Amniotic stem cell (primary cell): ENCODE data around the gene TMEM222.

ENCODE experiments used
- DNase-seq: peaks from one replicate; lab custom pipeline; 2025; lab: John Stamatoyannopoulos, UW

The TMEM222 gene

DNA sequence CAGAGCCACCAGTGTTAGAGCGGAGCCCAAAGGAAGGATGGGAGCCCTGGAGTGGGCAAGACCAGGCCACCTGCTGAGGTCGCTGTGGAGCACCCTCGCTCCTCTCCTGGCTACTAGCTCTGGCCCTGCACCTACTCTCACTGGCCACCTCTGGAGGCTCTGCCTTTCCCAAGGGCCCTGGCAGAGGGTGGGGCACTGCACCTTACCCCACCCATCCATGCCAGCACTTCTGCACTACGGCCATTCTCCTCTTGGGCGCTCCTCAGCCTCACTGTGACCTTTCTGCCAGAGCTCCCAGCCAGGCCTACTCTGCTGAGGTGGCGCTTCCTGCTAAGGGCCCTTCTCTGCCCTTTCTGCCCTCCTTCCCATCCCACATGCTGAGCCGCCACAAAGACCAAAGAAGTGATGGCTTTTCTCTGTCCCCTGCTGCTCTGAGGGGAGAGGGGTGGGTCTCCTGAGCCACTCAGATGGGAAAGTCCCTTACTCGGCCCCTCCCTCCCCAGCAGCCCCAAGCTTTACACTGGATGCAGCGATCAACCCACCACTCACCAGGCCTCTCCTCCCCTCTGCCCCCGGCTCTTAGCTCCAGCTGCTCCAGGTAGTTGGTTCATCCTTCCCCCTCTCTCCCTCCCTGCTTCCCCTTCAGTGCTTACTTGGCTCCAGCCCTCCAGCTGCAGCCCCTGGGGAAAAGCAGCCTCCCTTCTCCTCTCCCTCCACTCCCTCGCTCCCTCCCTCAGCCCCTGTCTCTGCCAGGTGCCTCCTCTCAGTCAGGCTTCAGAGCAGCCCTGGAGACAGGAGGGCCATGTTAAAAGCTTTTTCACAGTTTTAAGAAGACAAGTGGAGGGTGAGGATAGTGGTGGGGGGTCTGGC, 14.8 kb upstream of the TMEM222 start:
- DNase-seq: no peak

- DNase-seq: no peak
These were observed 13.9 kb upstream of the TMEM222 start for GRCh38 chr1:27307874-27308598.

DNA sequence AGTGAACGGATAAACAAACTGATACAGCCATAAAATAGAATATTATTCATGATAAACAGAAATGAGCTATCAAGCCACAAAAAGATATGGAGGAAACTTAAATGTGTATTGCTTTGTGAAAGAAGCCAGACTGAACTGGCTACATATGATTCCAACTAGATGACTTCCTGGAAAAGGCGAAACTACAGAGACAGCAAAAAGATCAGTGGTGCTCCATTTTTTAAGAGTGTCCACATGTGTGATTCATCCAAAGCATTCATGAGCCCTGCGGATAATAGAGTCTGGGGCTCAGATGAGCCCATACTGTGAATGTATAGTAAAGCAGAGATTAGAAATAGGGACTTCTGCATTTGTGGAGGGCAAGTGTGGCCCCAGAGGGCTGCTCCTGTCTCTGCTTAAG, 7.8 kb upstream of the TMEM222 start:
- no peak for DNase-seq

DNA sequence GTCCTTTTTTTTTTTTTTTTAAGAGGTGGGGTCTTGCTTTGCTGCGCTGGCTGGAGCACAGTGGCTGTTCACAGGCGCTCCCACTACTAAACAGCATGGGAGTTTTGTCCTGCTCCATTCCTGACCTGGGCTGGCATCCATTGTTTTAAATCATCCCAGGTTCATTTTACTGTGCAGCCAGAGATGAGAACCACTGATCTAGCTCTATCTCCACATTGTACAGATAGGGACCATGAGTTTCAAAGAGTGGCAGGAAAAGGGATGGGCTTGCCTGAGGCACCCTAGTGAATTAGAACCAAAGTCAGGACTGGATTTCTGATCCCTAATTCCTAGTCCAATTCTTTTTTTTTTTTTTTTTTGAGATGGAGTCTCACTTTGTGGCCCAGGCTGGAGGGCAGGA, 7.2 kb upstream of the TMEM222 start:
- DNase-seq: no peak

- DNase-seq: no peak
These were observed 5.1 kb upstream of the TMEM222 start for GRCh38 chr1:27316860-27317259.

- no peak for DNase-seq
These were observed 3.8 kb upstream of the TMEM222 start for GRCh38 chr1:27318136-27318535.

GRCh38 chr1:27318596-27318995, 3.4 kb upstream of the TMEM222 start:
- DNase-seq: no peak

DNA sequence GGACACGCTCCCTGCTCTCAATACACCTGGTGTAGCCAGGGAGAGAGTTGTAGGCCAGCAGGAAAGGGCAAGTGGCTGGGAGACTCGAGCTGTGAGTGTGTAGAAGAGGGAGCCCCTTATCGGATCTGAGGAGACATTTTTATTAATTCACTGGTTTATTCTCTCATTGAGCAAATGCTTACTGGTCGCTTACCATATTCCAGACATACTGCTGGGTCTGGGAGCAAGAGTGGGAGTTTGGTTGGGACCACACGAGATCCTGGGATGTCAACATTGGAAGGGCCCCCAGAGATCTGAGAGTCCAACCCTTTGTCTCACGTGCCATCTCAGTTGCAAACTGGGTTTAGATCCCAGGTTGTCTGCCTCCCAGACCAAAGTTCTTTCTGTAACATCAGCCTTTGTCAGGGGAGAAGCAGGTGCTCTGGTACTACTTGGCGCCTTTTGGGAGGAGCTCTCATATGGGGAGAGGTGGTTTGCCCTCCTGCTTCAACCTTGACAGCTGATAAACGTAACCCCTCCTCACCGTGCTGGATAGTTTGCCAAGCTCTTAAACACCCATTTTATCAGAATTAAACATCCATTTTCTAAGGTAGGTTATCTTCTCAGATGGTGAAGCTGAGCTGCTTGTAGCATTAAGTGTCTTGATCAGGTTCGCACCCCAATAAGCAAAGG, 742 bp downstream of the TMEM222 start:
- no peak for DNase-seq

DNA sequence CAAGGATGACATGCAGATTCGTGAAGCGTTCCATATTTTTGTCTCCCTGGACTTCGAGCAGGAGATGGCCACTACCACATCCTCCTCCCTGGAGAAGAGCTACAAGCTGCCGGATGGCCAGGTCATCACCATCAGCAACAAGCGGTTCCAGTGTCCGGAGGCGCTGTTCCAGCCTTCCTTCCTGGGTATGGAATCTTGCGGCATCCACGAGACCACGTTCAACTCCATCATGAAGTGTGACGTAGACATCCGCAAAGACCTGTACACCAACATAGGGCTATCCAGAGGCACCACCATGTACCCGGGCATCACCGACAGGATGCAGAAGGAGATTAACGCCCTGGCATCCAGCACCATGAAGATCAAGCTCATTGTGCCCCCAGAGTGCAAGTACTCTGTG, 3.3 kb downstream of the TMEM222 start:
- DNase-seq: no peak

- DNase-seq: no peak
These were observed 6.0 kb downstream of the TMEM222 start for GRCh38 chr1:27327964-27328363.

DNA sequence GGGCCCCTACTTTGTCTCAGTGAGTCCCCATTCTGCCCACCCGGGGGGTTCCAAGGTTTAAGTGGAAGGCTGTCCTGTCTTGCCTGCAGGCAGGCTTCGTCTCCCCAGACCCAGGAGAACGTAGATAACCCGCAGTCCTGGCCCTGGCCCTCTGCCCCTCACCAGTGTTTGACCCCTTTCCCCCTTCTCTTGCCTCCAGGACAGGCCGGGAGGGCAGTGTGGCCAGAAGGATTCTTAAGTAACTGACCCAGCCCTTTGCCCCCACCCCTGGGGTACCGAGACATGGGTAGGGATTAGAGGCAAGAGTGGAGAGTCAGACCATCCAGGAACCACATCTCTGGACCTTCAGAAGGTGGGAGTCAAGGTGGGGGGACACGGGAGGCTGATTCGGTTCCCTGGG, 8.8 kb downstream of the TMEM222 start:
- DNase-seq: no peak

- DNase-seq: no peak
These were observed 9.5 kb downstream of the TMEM222 start for GRCh38 chr1:27331426-27331825.

- DNase-seq: no peak
These were observed 10.0 kb downstream of the TMEM222 start for GRCh38 chr1:27331922-27332321.

- no peak for DNase-seq
These were observed 10.7 kb downstream of the TMEM222 start for GRCh38 chr1:27332536-27333281.

GRCh38 chr1:27333717-27334279, 11.8 kb downstream of the TMEM222 start:
- no peak for DNase-seq

DNA sequence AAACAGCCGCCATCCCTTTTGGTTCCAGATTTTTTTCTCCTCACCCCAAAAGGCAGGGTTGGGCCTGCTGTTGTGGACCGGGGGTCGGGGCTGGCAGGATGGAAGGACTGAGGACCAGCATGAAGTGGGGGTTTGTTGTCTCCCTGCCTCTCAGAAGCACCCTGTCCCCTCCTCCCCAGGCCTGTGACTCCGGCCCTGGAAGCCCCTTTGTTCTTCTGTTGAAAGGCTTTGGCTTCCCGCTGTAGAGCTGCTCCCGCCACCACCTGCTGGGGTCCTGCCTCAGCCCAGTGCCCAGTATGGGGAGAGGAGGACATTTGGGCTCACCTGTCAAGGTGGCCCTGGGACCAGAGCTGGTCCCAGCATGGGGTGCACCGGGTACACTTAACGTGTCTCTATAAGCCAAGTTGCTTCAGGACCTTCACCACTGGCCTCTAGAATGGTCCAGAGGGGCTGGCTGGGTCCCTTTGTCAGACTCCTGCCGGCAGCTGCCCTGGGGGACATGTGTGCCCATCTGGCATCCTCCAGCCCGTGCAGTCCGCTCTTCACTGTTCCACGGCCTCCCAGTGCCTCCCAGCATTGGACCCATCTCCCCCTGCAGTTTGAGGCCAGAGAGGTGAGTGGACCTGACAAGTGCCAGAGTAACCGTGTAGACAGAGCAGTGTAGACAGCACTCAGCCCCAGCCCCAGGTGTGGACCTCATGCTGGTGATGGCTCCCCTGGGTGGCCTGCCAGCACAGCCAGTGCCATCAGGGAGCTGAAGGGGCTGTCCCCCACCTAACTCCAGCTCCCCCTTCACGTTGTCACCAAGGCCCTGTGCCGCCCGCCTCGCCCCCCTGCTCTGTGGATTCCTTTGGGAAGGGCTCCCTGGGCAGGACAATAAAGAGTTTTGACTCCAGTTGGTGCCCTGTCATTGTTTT, 13.8 kb downstream of the TMEM222 start:
- DNase-seq: no peak

GRCh38 chr1:27336756-27337155, 14.8 kb downstream of the TMEM222 start:
- DNase-seq: no peak

GRCh38 chr1:27338751-27339150, 16.8 kb downstream of the TMEM222 start:
- DNase-seq: no peak

- DNase-seq: no peak
These were observed 17.2 kb downstream of the TMEM222 start for GRCh38 chr1:27339213-27339612.

DNA sequence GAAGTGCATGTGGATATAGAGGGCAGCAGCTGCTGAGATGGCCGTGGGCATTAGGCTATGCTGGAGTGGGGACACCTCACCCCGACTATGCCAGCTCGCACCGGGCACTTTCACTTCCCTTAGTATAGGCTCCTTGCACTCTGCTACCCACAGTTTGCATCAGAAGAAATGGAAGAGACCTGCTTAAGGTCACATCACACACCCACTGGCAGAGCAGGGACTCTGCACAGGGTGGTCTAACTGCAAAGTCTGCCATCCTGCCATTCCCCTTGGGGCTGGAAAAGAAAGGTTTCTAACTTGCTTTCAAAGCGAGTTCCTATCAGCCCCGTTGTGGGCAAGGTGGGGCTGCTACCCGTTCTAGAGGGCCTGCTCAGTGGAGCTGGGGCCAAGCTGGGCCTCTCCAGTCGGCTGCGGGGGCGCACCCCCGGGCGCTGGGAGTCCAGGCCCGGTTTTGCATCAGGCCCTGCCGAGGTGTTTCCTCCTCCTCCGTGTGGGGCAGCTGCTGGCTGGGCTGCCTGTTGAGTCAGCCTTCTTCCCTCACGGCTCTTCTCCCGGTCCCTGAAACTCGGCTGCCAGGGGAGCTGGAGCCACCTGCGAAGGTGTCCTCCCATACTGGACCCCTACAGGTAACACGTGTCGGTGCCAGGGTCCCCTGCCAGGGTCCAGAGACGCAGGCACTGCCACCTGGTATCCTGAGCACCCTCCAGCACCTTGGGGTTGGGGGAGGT, 19.7 kb downstream of the TMEM222 start, which contains the start of gene SYTL1:
Gene SYTL1, plus strand, starts transcription at position 498 of the 728 bp plus-strand sequence. CDS start 3,313 bp downstream, outside the sequence.
- DNase-seq: peak; percentile 43
